ENCODE measurements around the gene WNK2. TPM values are rescaled to one million over a fixed set of nuclear protein-coding genes. Genes with fewer than 3 reads are reported as not detected.

Gene WNK2
- total and polyA plus RNA-seq, 2 donors (not counting 3 experiments of a cell fraction or from before 2014, with no cell fraction given), result not detected

DNA sequence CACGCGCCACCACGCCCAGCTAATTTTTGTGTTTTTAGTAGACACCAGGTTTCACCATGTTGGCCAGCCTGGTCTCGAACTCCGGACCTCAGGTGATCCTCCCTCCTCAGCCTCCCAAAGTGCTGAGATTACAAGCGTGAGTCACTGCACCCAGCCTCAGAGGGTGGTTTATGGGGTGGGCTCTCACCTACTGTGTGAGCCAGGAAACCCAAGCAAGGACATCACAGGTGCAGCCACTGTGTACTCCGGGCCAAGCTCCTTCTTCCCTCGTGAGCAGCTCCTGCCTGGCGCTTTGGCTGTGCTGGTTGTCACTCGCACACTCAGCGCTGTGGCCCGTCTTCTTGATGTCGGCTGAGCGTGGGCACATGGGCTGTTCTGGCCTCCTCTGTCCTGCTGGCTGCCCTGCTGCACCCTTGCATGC lies 70.1 kb downstream of the WNK2 start:
- Histone ChIP-seq H3K4me3 (replicated peaks in 1 of 3; ENCODE audit: insufficient read depth in 1 of 3, low read depth in 1 of 3, low read length in 3 of 3) (no peak overlapping the region), H3K79me2 (ENCODE audit: control insufficient read depth, insufficient read depth, low read length) (no peaks in the 10 kb centered on the region), H3K9ac (replicated peaks; ENCODE audit: extremely low read depth, insufficient read depth, low read length) (no peak overlapping the region), H4K20me1 (replicated peaks; ENCODE audit: control insufficient read depth, extremely low read depth, insufficient read depth, low read length) (no peaks in the 10 kb centered on the region), H3K9me3 (replicated peaks; ENCODE audit: control insufficient read depth, insufficient read depth, low read length) (no peaks in the 10 kb centered on the region), H3K4me1 (ENCODE audit: control insufficient read depth, extremely low read depth, insufficient read depth, low read length) (no peaks in the 10 kb centered on the region), H2AFZ (ENCODE audit: low read depth, low read length) (no peak overlapping the region), H3K9me1 (replicated peaks; ENCODE audit: control insufficient read depth, extremely low read depth, insufficient read depth, low read length) (no peaks in the 10 kb centered on the region), H3K27ac (ENCODE audit: insufficient read depth, low read depth, low read length) (no peak overlapping the region), H3K36me3 (ENCODE audit: control insufficient read depth in 2 of 2, extremely low read depth in 1 of 2, insufficient read depth in 2 of 2, low read length in 2 of 2) (no peaks in the 10 kb centered on the region), H3K27me3 (ENCODE audit: control insufficient read depth in 2 of 2, insufficient read depth in 2 of 2, low read length in 2 of 2) (no peaks in the 10 kb centered on the region), H3K4me2 (ENCODE audit: insufficient read depth, low read length) (no peak overlapping the region)
- BruUV-seq (replicated peaks), result no TSS peak
- FAIRE-seq (no peak), DNase-seq (ENCODE audit: low read depth, low spot score) (no peak)
- dilution Hi-C loops (cut with MboI; ENCODE audit: extremely low pct_ligation_motif_present, low sequenced_read_pairs) (no loop called here), intact Hi-C loops (cut with micrococcal nuclease) (no loop called here)
- CTCF ChIA-PET, result no interaction called here
- TF ChIP-seq, protein P1, sequence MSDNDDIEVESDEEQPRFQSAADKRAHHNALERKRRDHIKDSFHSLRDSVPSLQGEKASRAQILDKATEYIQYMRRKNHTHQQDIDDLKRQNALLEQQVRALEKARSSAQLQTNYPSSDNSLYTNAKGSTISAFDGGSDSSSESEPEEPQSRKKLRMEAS (IDR thresholded peaks at IDR 0.05; ENCODE audit: insufficient read depth, insufficient read length), result no peak
- no peak for TF ChIP-seq EZH2 (IDR thresholded peaks at IDR 0.05; ENCODE audit: borderline replicate concordance, low read depth, low read length, severe bottlenecking)
- TF ChIP-seq JUN (IDR thresholded peaks at IDR 0.05; ENCODE audit: borderline replicate concordance, insufficient read depth, insufficient read length, low read depth), result no peak
- TF ChIP-seq GATA2 (IDR thresholded peaks at IDR 0.05; ENCODE audit: insufficient read depth, insufficient read length, low read depth, low read length), result no peak
- TF ChIP-seq CTCF (IDR thresholded peaks at IDR 0.05; ENCODE audit: extremely low read depth in 1 of 2, insufficient read depth in 1 of 2, low read depth in 1 of 2, low read length in 2 of 2), result no peak
- no peak for TF ChIP-seq POLR2A (IDR thresholded peaks at IDR 0.05; ENCODE audit: low read depth, low read length)
- no peak for TF ChIP-seq POLR2AphosphoS5 (IDR thresholded peaks at IDR 0.05; ENCODE audit: insufficient read depth, low read depth, low read length)
- TF ChIP-seq MYC (IDR thresholded peaks at IDR 0.05; ENCODE audit: low read depth, low read length), result no peak
- no peak for TF ChIP-seq FOS (IDR thresholded peaks at IDR 0.05; ENCODE audit: borderline replicate concordance, insufficient read depth, low read length)
- POLR2A ChIA-PET, result no interaction called here

Data from endothelial cell of umbilical vein (primary cell).